ENCODE data around the gene MOGAT1. TPM values are rescaled to one million over a fixed set of nuclear protein-coding genes. Genes with fewer than 3 reads are reported as not detected.

Gene MOGAT1
- total and polyA plus RNA-seq, 2 of the 4 experiments (the other 2 are of a cell fraction): not detected

- no TSS peak for BruUV-seq (replicated peaks)
- H3K79me1 ChIP-seq (ENCODE audit: low read depth in 1 of 2, low read length in 2 of 2): no peaks in the 10 kb centered on the region
- H4K5ac ChIP-seq (ENCODE audit: low read depth, low read length): no peak overlapping the region
- H3K4ac ChIP-seq (ENCODE audit: low read depth, low read length): peak overlapping the region; percentile 38
- peaks cover 8% of the 10 kb centered on the region for H3K9me1 ChIP-seq (ENCODE audit: insufficient read depth, low read length)
- no peaks in the 10 kb centered on the region for H3K9me3 ChIP-seq (ENCODE audit: control insufficient read depth, insufficient read depth, low read length)
- in situ Hi-C loops (cut with MboI; ENCODE audit: low sequenced_read_pairs) (no loop called here), dilution Hi-C loops (cut with HindIII; ENCODE audit: low sequenced_read_pairs, unreplicated experiment) (no loop called here), intact Hi-C loops (cut with micrococcal nuclease) (no loop called here)
- no peak overlapping the region for H2BK15ac ChIP-seq (ENCODE audit: low read depth, low read length)
- TF ChIP-seq CEBPB (IDR thresholded peaks at IDR 0.05; ENCODE audit: low read depth, low read length) (no peak), POLR2A (IDR thresholded peaks at IDR 0.05; ENCODE audit: low read depth, low read length) (no peak), FOS (IDR thresholded peaks at IDR 0.05; ENCODE audit: low read depth, low read length) (no peak), MXI1 (IDR thresholded peaks at IDR 0.05; ENCODE audit: borderline replicate concordance, low read depth, low read length) (no peak), ELK1 (IDR thresholded peaks at IDR 0.05; ENCODE audit: borderline replicate concordance, low read depth, low read length) (no peak), NFE2L2 (IDR thresholded peaks at IDR 0.05; ENCODE audit: low read depth, low read length) (no peak), USF2 (IDR thresholded peaks at IDR 0.05; ENCODE audit: low read depth, low read length) (no peak), RCOR1 (IDR thresholded peaks at IDR 0.05; ENCODE audit: insufficient replicate concordance, low read length) (no peak), CTCF (conservative IDR thresholded peaks at IDR 0.05; ENCODE audit: low read depth, low read length) (no peak), MAFK (IDR thresholded peaks at IDR 0.05; ENCODE audit: low read depth, low read length) (no peak), BHLHE40 (IDR thresholded peaks at IDR 0.05; ENCODE audit: low read depth, low read length) (no peak), CHD1 (IDR thresholded peaks at IDR 0.05; ENCODE audit: low read depth, low read length) (no peak)
- DNase-seq: no peak
- no peak for ATAC-seq (ENCODE audit: low read depth)
- no peak overlapping the region for H2BK120ac ChIP-seq (ENCODE audit: low read depth, low read length)
- H3K56ac ChIP-seq (ENCODE audit: extremely low read depth, insufficient read depth, low read length): no peak overlapping the region
- no peak overlapping the region for H2BK20ac ChIP-seq (ENCODE audit: low read depth, low read length)
- no peak overlapping the region for H4K8ac ChIP-seq (ENCODE audit: low read depth in 2 of 2, low read length in 2 of 2)
- no peak overlapping the region for H3K27ac ChIP-seq (ENCODE audit: insufficient read depth, low read length)
- no peak overlapping the region for H3K14ac ChIP-seq (replicated peaks; ENCODE audit: low read depth, low read length)
- no peak overlapping the region for H2BK5ac ChIP-seq (ENCODE audit: low read depth, low read length, poor library complexity, severe bottlenecking)
- no peak overlapping the region for H3K9ac ChIP-seq (ENCODE audit: low read depth, low read length)
- H2AFZ ChIP-seq (replicated peaks; ENCODE audit: low read length, poor library complexity): no peak overlapping the region
- H2AK9ac ChIP-seq (replicated peaks; ENCODE audit: low read depth, low read length, poor library complexity): no peak overlapping the region
- no peak overlapping the region for H3K23ac ChIP-seq (ENCODE audit: low read depth, low read length)
- H3K36me3 ChIP-seq (ENCODE audit: control insufficient read depth, insufficient read depth, low read length): no peaks in the 10 kb centered on the region
- H3K27me3 ChIP-seq (ENCODE audit: control insufficient read depth, insufficient read depth, low read length): no peaks in the 10 kb centered on the region
- CTCF ChIA-PET: no interaction called here
- POLR2A ChIA-PET (ENCODE audit: unreplicated experiment): no interaction called here
- H4K91ac ChIP-seq (ENCODE audit: insufficient read depth, low read depth, low read length): no peak overlapping the region
- no peak overlapping the region for H3K4me2 ChIP-seq (ENCODE audit: low read depth, low read length)
- H3K4me1 ChIP-seq (ENCODE audit: control insufficient read depth, insufficient read depth, low read length): peaks cover 11% of the 10 kb centered on the region
- WGBS, 2 experiments (ENCODE audit: extremely low coverage in 2 of 2, insufficient read length in 1 of 2): 58% methylated on average over 2 of the region's 3 CpGs; no CpG with 5 or more reads in 1 of the 2 experiments
- no peaks in the 10 kb centered on the region for H4K20me1 ChIP-seq (ENCODE audit: insufficient read depth, low read length)
- H2AK5ac ChIP-seq (ENCODE audit: low read depth, low read length): peak overlapping the region; percentile 25; the same call in 1 of the 2 replicates
- H3K4me3 ChIP-seq (ENCODE audit: insufficient read depth, low read depth, low read length): no peak overlapping the region
- peak overlapping the region; percentile 5; the same call in 1 of the 2 replicates for H3K18ac ChIP-seq (ENCODE audit: low read depth, low read length)
These were observed 84.9 kb downstream of the MOGAT1 start for GRCh38 chr2:222756362-222756831.
